K562 (cell line): ENCODE results near the gene F13A1. TPM values are rescaled to one million over a fixed set of nuclear protein-coding genes. Genes with fewer than 3 reads are reported as not detected.

Source experiments
- ATAC-seq: fragments of 200-7000 bp; cut with Tn5 transposase; 3 replicates; pipeline ENCODE4 v1.9.1; 2020; ENCODE audit warnings: moderate library complexity
- BruUV-seq: library from RNA; stranded (reverse); fragments of 400-500 nt; replicated peaks from 2 replicates; lab custom pipeline; 2021; lab: Mats Ljungman, UMichigan
- CTCF ChIA-PET: fragments of 300-600 bp; formaldehyde crosslinking; extraction: SDS; loops from one replicate; lab custom pipeline; 2021; ENCODE audit warnings: low intra/inter-chr PET ratio; lab: Yijun Ruan, JAX
- POLR2A ChIA-PET: fragments of 300-600, 350-650 bp; sonication (Branson Sonifier 250); formaldehyde crosslinking; extraction: SDS; loops from one replicate; lab custom pipeline; 2021; ENCODE audit warnings: antibody characterized with exemption, inconsistent platforms; lab: Yijun Ruan, JAX
- DNase-seq, 4 experiments: peaks; one replicate each; pipeline versions ENCODE4 v3.0.0 to v3.0.0-alpha.2; 2011 to 2018; ENCODE audit warnings: low spot score in 3 of 4, mixed read lengths in 3 of 4; ENCODE audit errors: extremely low read depth in 1 of 4
- FAIRE-seq: peaks from 2 replicates; lab custom pipeline; 2011; peaks lifted over from hg19 to GRCh38; lab: Jason Lieb, UNC
- H2AFZ ChIP-seq: 2 replicates; pipeline ENCODE4 v1.6.0; 2011; ENCODE audit warnings: low read depth, low read length, control low read depth, inconsistent platforms
- H3K27ac ChIP-seq: fragments of 200-600 bp; 3 replicates; pipeline ENCODE4 v1.8.0; 2011; ENCODE audit warnings: low read depth, mild to moderate bottlenecking, control low read depth, inconsistent platforms, low read length, moderate library complexity, mixed read lengths; ENCODE audit errors: extremely low read depth
- H3K27me3 ChIP-seq, 2 experiments: fragments of 300-600 bp in 1 of 2; 2 replicates in 1 of 2; 3 replicates in 1 of 2; pipeline versions ENCODE4 v1.6.0 to v1.8.0; 2011; ENCODE audit warnings: inconsistent platforms in 2 of 2, low read length in 2 of 2, mild to moderate bottlenecking in 1 of 2, mixed read lengths in 1 of 2, moderate library complexity in 1 of 2; ENCODE audit not compliant: control insufficient read depth in 2 of 2, insufficient read depth in 2 of 2
- H3K36me3 ChIP-seq: fragments of 300-600 bp; 3 replicates; pipeline ENCODE4 v1.8.0; 2011; ENCODE audit warnings: mild to moderate bottlenecking, low read length, inconsistent platforms; ENCODE audit not compliant: control insufficient read depth, insufficient read depth
- H3K4me1 ChIP-seq, 2 experiments: fragments of 200-600 bp in 1 of 2; replicated peaks in 1 of 2; 2 replicates in 1 of 2; 3 replicates in 1 of 2; pipeline versions ENCODE4 v1.5.1 to v1.8.0; 2011; ENCODE audit warnings: inconsistent platforms in 2 of 2, low read length in 2 of 2, mild to moderate bottlenecking in 1 of 2, mixed read lengths in 1 of 2, moderate library complexity in 1 of 2; ENCODE audit not compliant: control insufficient read depth in 2 of 2, insufficient read depth in 2 of 2
- H3K4me2 ChIP-seq: 2 replicates; pipeline ENCODE4 v1.6.1; 2011; ENCODE audit warnings: low read length, control low read depth, inconsistent platforms, mixed read lengths; ENCODE audit not compliant: insufficient read depth
- H3K4me3 ChIP-seq: fragments of 200-600 bp; sonication (generic), shearing (Covaris generic); 2 replicates; pipeline ENCODE4 v1.5.1; 2016; ENCODE audit warnings: control low read depth, inconsistent platforms
- H3K79me2 ChIP-seq: fragments of 200-600 bp; 3 replicates; pipeline ENCODE4 v1.8.0; 2011; ENCODE audit warnings: low read length, inconsistent platforms; ENCODE audit not compliant: control insufficient read depth, insufficient read depth
- H3K9ac ChIP-seq, 2 experiments: 2 replicates each; pipeline versions ENCODE4 v1.6.0 to v1.6.1; 2011; ENCODE audit warnings: low read depth in 2 of 2, low read length in 2 of 2, control low read depth in 1 of 2, inconsistent platforms in 1 of 2, mild to moderate bottlenecking in 1 of 2, mixed read lengths in 1 of 2; ENCODE audit not compliant: insufficient read depth in 1 of 2
- H3K9me1 ChIP-seq: one replicate; pipeline ENCODE4 v1.6.0; 2011; ENCODE audit warnings: inconsistent platforms, mild to moderate bottlenecking, low read length, moderate library complexity; ENCODE audit not compliant: control insufficient read depth, insufficient read depth
- H3K9me3 ChIP-seq: replicated peaks from 2 replicates; pipeline ENCODE4 v1.5.1; 2011; ENCODE audit warnings: low read depth, low read length, inconsistent platforms; ENCODE audit not compliant: control insufficient read depth, insufficient read depth
- H4K20me1 ChIP-seq: replicated peaks from 2 replicates; pipeline ENCODE4 v1.6.1; 2011; ENCODE audit warnings: low read length, inconsistent platforms, mixed read lengths; ENCODE audit not compliant: control insufficient read depth, insufficient read depth
- AFF4 ChIP-seq: sonication (generic); formaldehyde crosslinking; IDR thresholded peaks from 2 replicates; pipeline ENCODE4 v1.8.0; 2023; ENCODE audit warnings: mild to moderate bottlenecking, missing genetic modification reagents
- DMBX1 ChIP-seq: fragments of 250-450 bp; sonication (Bioruptor Pico); IDR thresholded peaks from 2 replicates; pipeline ENCODE4 v1.8.0; 2022; ENCODE audit warnings: inconsistent platforms, mild to moderate bottlenecking, moderate library complexity, borderline replicate concordance
- ETV1 ChIP-seq: fragments of 450-650 bp; conservative IDR thresholded peaks from 2 replicates; pipeline ENCODE4 v1.6.1; 2016; ENCODE audit warnings: missing genetic modification characterization, control low read depth, low read depth, missing compliant biosample characterization
- HDAC3 ChIP-seq: fragments of 450-650 bp; IDR thresholded peaks from 2 replicates; pipeline ENCODE4 v1.6.1; 2018; ENCODE audit warnings: borderline replicate concordance, mild to moderate bottlenecking, moderate library complexity; ENCODE audit not compliant: partially characterized antibody
- HNRNPUL1 ChIP-seq: fragments of 200-400 bp; formaldehyde crosslinking; IDR thresholded peaks from 2 replicates; pipeline ENCODE4 v1.6.1; 2017; ENCODE audit warnings: low read length
- MEF2D ChIP-seq: conservative IDR thresholded peaks from 2 replicates; pipeline ENCODE4 v1.6.1; 2016; ENCODE audit warnings: low read depth, missing genetic modification characterization, missing compliant biosample characterization
- NCOA2 ChIP-seq, 2 experiments: fragments of 450-650 bp; IDR thresholded peaks; 2 replicates each; pipeline ENCODE4 v1.6.1; 2018; ENCODE audit warnings: mild to moderate bottlenecking in 2 of 2, moderate library complexity in 1 of 2; ENCODE audit not compliant: partially characterized antibody in 2 of 2
- PCBP2 ChIP-seq: fragments of 200-400 bp; formaldehyde crosslinking; IDR thresholded peaks from 2 replicates; pipeline ENCODE4 v1.6.1; 2018; ENCODE audit warnings: low read length, low read depth, mild to moderate bottlenecking, moderate library complexity; ENCODE audit not compliant: poor library complexity, severe bottlenecking
- RFX7 ChIP-seq: fragments of 250-450 bp; sonication (Bioruptor Pico); IDR thresholded peaks from 2 replicates; pipeline ENCODE4 v1.5.1; 2021; ENCODE audit warnings: mild to moderate bottlenecking
- TARDBP ChIP-seq: fragments of 450-650 bp; IDR thresholded peaks from 2 replicates; pipeline ENCODE4 v1.6.1; 2016
- ZNF551 ChIP-seq: fragments of 250-450 bp; sonication (Bioruptor Pico); IDR thresholded peaks from 2 replicates; pipeline ENCODE4 v1.5.0; 2021; ENCODE audit warnings: mild to moderate bottlenecking, moderate library complexity
- ZNF76 ChIP-seq: fragments of 250-450 bp; sonication (Bioruptor Pico); IDR thresholded peaks from 2 replicates; pipeline ENCODE4 v1.4.0; 2020; ENCODE audit warnings: mild to moderate bottlenecking, moderate library complexity, borderline replicate concordance
- in situ Hi-C: fragments of 300-500 bp; cut with MboI; formaldehyde crosslinking; loops from 4 replicates; pipeline ENCODE4 v1.15.0; 2018; ENCODE audit warnings: inconsistent platforms, mixed read lengths
- intact Hi-C: fragments of 100-400 bp; cut with micrococcal nuclease; formaldehyde crosslinking; loops from 2 replicates; pipeline ENCODE4 v1.14.2; 2022
- polyA plus RNA-seq, 8 experiments: library from polyadenylated mRNA; depleted of rRNA in 4 of 8; stranded (reverse) in 5 of 8; unstranded in 3 of 8; fragments of >200 nt; fragmentation: Nextera tagmentation in 2 of 8; fragmentation: Illumina TruSeq in 1 of 8; extraction: Ambion mirVana in 2 of 8; extraction: Trizol in 1 of 8; gene quantifications; 2 replicates each; pipeline versions ENCODE4 v1.2.1 to v1.2.3, GENCODE V29; 2011 to 2014; ENCODE audit warnings: inconsistent platforms in 1 of 8, missing spikeins in 1 of 8
- total RNA-seq, 7 experiments: library from RNA; depleted of rRNA in 6 of 7; stranded (reverse); fragments of >200 nt in 6 of 7; fragmentation: Illumina TruSeq in 2 of 7; extraction: Trizol in 2 of 7; gene quantifications; 2 replicates each; pipeline versions ENCODE4 v1.2.1 to v1.2.3, GENCODE V29; 2011 to 2021; ENCODE audit warnings: low replicate concordance in 1 of 7

The F13A1 gene
- total and polyA plus RNA-seq, 9 of the 15 experiments (the other 6 are each of a cell fraction or from before 2014, with no cell fraction given): 0.33 TPM; not detected in 8

GRCh38 chr6:6176127-6176526 lies 144.3 kb downstream of the F13A1 start:
- BruUV-seq: no TSS peak
- peaks cover 8 to 10% of the 10 kb centered on the region in 2 experiments; a peak in 4 of 5 replicates for H3K27me3 ChIP-seq
- no peak for DNase-seq
- no peak for FAIRE-seq
- in situ Hi-C loops (no loop called here), intact Hi-C loops (no loop called here)
- POLR2A ChIA-PET: interaction anchor here (0.6 kb wide), 1 partner anchor 327 kb away, joined by 3 read pairs; no protein-coding TSS in a partner anchor
- no peak overlapping the region for H3K9ac ChIP-seq
- H3K9me1 ChIP-seq: no peaks in the 10 kb centered on the region
- no peaks in the 10 kb centered on the region for H3K4me1 ChIP-seq
- no peak overlapping the region for H2AFZ ChIP-seq
- no peaks in the 10 kb centered on the region for H3K79me2 ChIP-seq
- no peaks in the 10 kb centered on the region; the same call in 1 of the 2 replicates for H4K20me1 ChIP-seq
- CTCF ChIA-PET: no interaction called here
- TF ChIP-seq ETV1 (tag) (no peak), RFX7 (CRISPR knock-in tag) (no peak), AFF4 (CRISPR knock-in tag) (no peak), TARDBP (no peak), DMBX1 (CRISPR knock-in tag) (no peak), MEF2D (tag) (no peak), ZNF76 (CRISPR knock-in tag) (no peak), HNRNPUL1 (no peak), HDAC3 (no peak), ZNF551 (CRISPR knock-in tag) (no peak), NCOA2 (IDR thresholded peaks at IDR 0.05; ENCODE audit: partially characterized antibody in 2 of 2) (no peak), PCBP2 (no peak)
- H3K9me3 ChIP-seq: no peaks in the 10 kb centered on the region
- ATAC-seq: no peak
- no peak overlapping the region for H3K27ac ChIP-seq
- no peak overlapping the region for H3K4me2 ChIP-seq
- H3K4me3 ChIP-seq: no peak overlapping the region
- H3K36me3 ChIP-seq: no peaks in the 10 kb centered on the region
